Fibroblast of lung (primary cell): ENCODE measurements around the gene APOA5. TPM values are rescaled to one million over a fixed set of nuclear protein-coding genes. Genes with fewer than 3 reads are reported as not detected.

Experiments
- DNase-seq, 2 donors: peaks; one replicate each; pipeline versions ENCODE4 v3.0.0 to v3.0.0-alpha.2; 2010; ENCODE audit warnings: low read depth in 2 of 2
- H2AFZ ChIP-seq: 2 replicates; pipeline ENCODE4 v1.5.1; 2012; ENCODE audit warnings: low read length, control low read depth, inconsistent platforms
- H3K27ac ChIP-seq: 2 replicates; pipeline ENCODE4 v1.5.1; 2011; ENCODE audit warnings: low read length, control low read depth; ENCODE audit not compliant: insufficient read depth
- H3K27me3 ChIP-seq: 2 replicates; pipeline ENCODE4 v1.5.1; 2011; ENCODE audit warnings: mild to moderate bottlenecking, low read length; ENCODE audit not compliant: control insufficient read depth, insufficient read depth
- H3K36me3 ChIP-seq: 2 replicates; pipeline ENCODE4 v1.5.1; 2011; ENCODE audit warnings: low read length; ENCODE audit not compliant: control insufficient read depth, insufficient read depth
- H3K4me1 ChIP-seq: 2 replicates; pipeline ENCODE4 v1.5.1; 2011; ENCODE audit warnings: low read length; ENCODE audit not compliant: control insufficient read depth, insufficient read depth; ENCODE audit errors: extremely low read depth
- H3K4me2 ChIP-seq: 2 replicates; pipeline ENCODE4 v1.5.1; 2011; ENCODE audit warnings: low read length, control low read depth; ENCODE audit not compliant: insufficient read depth; ENCODE audit errors: extremely low read depth
- H3K4me3 ChIP-seq, 4 experiments: fragments of 200-600 bp in 1 of 4; sonication (generic) in 1 of 4; replicated peaks in 1 of 4; 2 replicates each; pipeline ENCODE4 v1.5.1; 2011 to 2016; ENCODE audit warnings: low read length in 4 of 4, low read depth in 3 of 4, mild to moderate bottlenecking in 3 of 4, control low read depth in 2 of 4, inconsistent platforms in 1 of 4, mixed read lengths in 1 of 4; ENCODE audit not compliant: insufficient read depth in 1 of 4; ENCODE audit errors: control extremely low read depth in 1 of 4
- H3K79me2 ChIP-seq: 2 replicates; pipeline ENCODE4 v1.5.1; 2012; ENCODE audit warnings: mild to moderate bottlenecking, low read length, inconsistent platforms; ENCODE audit not compliant: control insufficient read depth, insufficient read depth
- H3K9ac ChIP-seq: 2 replicates; pipeline ENCODE4 v1.5.1; 2011; ENCODE audit warnings: mild to moderate bottlenecking, low read length, control low read depth; ENCODE audit not compliant: insufficient read depth
- H3K9me3 ChIP-seq: 2 replicates; pipeline ENCODE4 v1.5.1; 2012; ENCODE audit warnings: low read depth, low read length; ENCODE audit not compliant: control insufficient read depth, insufficient read depth
- H4K20me1 ChIP-seq: 2 replicates; pipeline ENCODE4 v1.5.1; 2011; ENCODE audit warnings: low read length; ENCODE audit not compliant: control insufficient read depth, insufficient read depth; ENCODE audit errors: extremely low read depth
- EZH2 ChIP-seq: IDR thresholded peaks from 2 replicates; pipeline ENCODE4 v1.5.1; 2012; ENCODE audit warnings: low read length, control low read depth, mild to moderate bottlenecking; ENCODE audit errors: missing control alignments
- polyA plus RNA-seq, 2 donors: library from polyadenylated mRNA; depleted of rRNA in 1 of 2; stranded (reverse) in 1 of 2; unstranded in 1 of 2; fragments of >200 nt; gene quantifications; 2 replicates each; pipeline ENCODE4 v1.2.1, GENCODE V29; 2011 to 2012; ENCODE audit warnings: missing spikeins in 1 of 2
- total RNA-seq: library from RNA; depleted of rRNA; stranded (reverse); fragments of >200 nt; gene quantifications from 2 replicates; pipeline ENCODE4 v1.2.1, GENCODE V29; 2014
- TF ChIP-seq, protein P1 (sequence below), 2 donors: IDR thresholded peaks in 1 of 2; conservative IDR thresholded peaks in 1 of 2; 1 replicate in 1 of 2; 2 replicates in 1 of 2; pipeline ENCODE4 v1.5.1; 2011 to 2012; ENCODE audit warnings: low read length in 2 of 2, control low read depth in 1 of 2, inconsistent platforms in 1 of 2, low read depth in 1 of 2, mild to moderate bottlenecking in 1 of 2

APOA5 gene
- total and polyA plus RNA-seq, 2 donors (not counting 1 experiment from before 2014, with no cell fraction given) = not detected

GRCh38 chr11:116800610-116801009, 8.9 kb upstream of the APOA5 start:
- Histone ChIP-seq H3K79me2 (no peaks in the 10 kb centered on the region), H3K4me1 (no peaks in the 10 kb centered on the region), H3K27me3 (no peaks in the 10 kb centered on the region), H3K4me2 (no peak overlapping the region), H3K27ac (no peak overlapping the region), H3K36me3 (no peaks in the 10 kb centered on the region), H4K20me1 (no peaks in the 10 kb centered on the region), H3K9me3 (no peaks in the 10 kb centered on the region), H3K4me3 (no peak overlapping the region), H3K9ac (no peak overlapping the region), H2AFZ (no peak overlapping the region)
- TF ChIP-seq EZH2 = no peak
- TF ChIP-seq, protein P1, sequence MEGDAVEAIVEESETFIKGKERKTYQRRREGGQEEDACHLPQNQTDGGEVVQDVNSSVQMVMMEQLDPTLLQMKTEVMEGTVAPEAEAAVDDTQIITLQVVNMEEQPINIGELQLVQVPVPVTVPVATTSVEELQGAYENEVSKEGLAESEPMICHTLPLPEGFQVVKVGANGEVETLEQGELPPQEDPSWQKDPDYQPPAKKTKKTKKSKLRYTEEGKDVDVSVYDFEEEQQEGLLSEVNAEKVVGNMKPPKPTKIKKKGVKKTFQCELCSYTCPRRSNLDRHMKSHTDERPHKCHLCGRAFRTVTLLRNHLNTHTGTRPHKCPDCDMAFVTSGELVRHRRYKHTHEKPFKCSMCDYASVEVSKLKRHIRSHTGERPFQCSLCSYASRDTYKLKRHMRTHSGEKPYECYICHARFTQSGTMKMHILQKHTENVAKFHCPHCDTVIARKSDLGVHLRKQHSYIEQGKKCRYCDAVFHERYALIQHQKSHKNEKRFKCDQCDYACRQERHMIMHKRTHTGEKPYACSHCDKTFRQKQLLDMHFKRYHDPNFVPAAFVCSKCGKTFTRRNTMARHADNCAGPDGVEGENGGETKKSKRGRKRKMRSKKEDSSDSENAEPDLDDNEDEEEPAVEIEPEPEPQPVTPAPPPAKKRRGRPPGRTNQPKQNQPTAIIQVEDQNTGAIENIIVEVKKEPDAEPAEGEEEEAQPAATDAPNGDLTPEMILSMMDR (conservative IDR thresholded peaks at IDR 0.05 in 1 of 2, IDR thresholded peaks at IDR 0.05 in 1 of 2; ENCODE audit: low read depth in 1 of 2, low read length in 2 of 2) = no peak
- no peak for DNase-seq

DNA sequence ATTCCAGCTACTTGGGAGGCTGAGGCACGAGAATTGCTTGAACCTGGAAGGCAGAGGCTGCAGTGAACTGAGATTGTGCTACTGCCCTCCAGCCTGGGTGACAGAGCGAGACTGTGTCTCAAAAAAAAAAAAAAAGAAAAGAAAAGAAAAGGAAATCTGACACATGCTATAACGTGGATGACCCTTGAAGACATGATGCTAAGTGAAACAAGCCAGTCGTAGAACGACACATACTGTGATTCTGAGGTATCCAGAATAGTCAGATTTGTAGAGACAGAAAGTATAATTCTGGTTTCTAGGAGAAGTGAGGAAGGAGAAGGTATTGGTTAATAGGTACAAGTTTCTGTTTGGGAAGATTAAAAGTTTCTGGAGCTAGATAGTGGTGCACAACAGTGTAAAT, 6.7 kb upstream of the APOA5 start:
- Histone ChIP-seq H3K9me3 (no peaks in the 10 kb centered on the region), H3K4me2 (no peak overlapping the region), H3K4me1 (peaks cover 3% of the 10 kb centered on the region), H3K27me3 (no peaks in the 10 kb centered on the region), H3K4me3 (no peak overlapping the region), H3K9ac (no peak overlapping the region), H2AFZ (no peak overlapping the region), H3K79me2 (no peaks in the 10 kb centered on the region), H3K36me3 (no peaks in the 10 kb centered on the region), H4K20me1 (no peaks in the 10 kb centered on the region), H3K27ac (no peak overlapping the region)
- TF ChIP-seq, protein P1 (conservative IDR thresholded peaks at IDR 0.05 in 1 of 2, IDR thresholded peaks at IDR 0.05 in 1 of 2; ENCODE audit: low read depth in 1 of 2, low read length in 2 of 2) = no peak
- TF ChIP-seq EZH2 = no peak
- DNase-seq = no peak

GRCh38 chr11:116797816-116798215, 6.1 kb upstream of the APOA5 start:
- no peak overlapping the region for H3K9ac ChIP-seq
- no peak overlapping the region for H3K27ac ChIP-seq
- no peak for DNase-seq
- H3K4me1 ChIP-seq = peaks cover 6% of the 10 kb centered on the region
- no peak for TF ChIP-seq EZH2
- TF ChIP-seq, protein P1 (conservative IDR thresholded peaks at IDR 0.05 in 1 of 2, IDR thresholded peaks at IDR 0.05 in 1 of 2; ENCODE audit: low read depth in 1 of 2, low read length in 2 of 2) = no peak
- H4K20me1 ChIP-seq = no peaks in the 10 kb centered on the region
- H3K4me2 ChIP-seq = no peak overlapping the region
- no peaks in the 10 kb centered on the region for H3K36me3 ChIP-seq
- H3K79me2 ChIP-seq = no peaks in the 10 kb centered on the region
- H2AFZ ChIP-seq = no peak overlapping the region
- no peak overlapping the region for H3K4me3 ChIP-seq
- no peaks in the 10 kb centered on the region for H3K27me3 ChIP-seq
- H3K9me3 ChIP-seq = no peaks in the 10 kb centered on the region
